BLaER1 treated with 17β-estradiol and CSF1 and Interleukin-3, amounts not matched to agents 10 nM and 100 nM (cell line): ENCODE data around the gene LYPD8.

ENCODE experiments used
- H3K27ac ChIP-seq, 11 experiments: shearing (Covaris generic); formaldehyde crosslinking; 2 replicates each; pipeline ENCODE4 v1.8.1; 2022
- H3K27me3 ChIP-seq, 11 experiments: shearing (Covaris generic); formaldehyde crosslinking; 2 replicates each; pipeline ENCODE4 v1.8.1; 2022
- H3K36me3 ChIP-seq, 11 experiments: shearing (Covaris generic); formaldehyde crosslinking; 2 replicates each; pipeline ENCODE4 v1.8.1; 2022
- H3K4me1 ChIP-seq, 10 experiments: shearing (Covaris generic); formaldehyde crosslinking; 2 replicates each; pipeline ENCODE4 v1.8.1; 2022
- H3K4me2 ChIP-seq, 11 experiments: shearing (Covaris generic); formaldehyde crosslinking; 2 replicates each; pipeline ENCODE4 v1.8.1; 2022
- H3K4me3 ChIP-seq, 10 experiments: shearing (Covaris generic); formaldehyde crosslinking; 2 replicates each; pipeline ENCODE4 v1.8.1; 2022
- H3K9ac ChIP-seq, 11 experiments: shearing (Covaris generic); formaldehyde crosslinking; 2 replicates each; pipeline ENCODE4 v1.8.1; 2022
- H3K9me3 ChIP-seq, 11 experiments: shearing (Covaris generic); formaldehyde crosslinking; replicated peaks in 1 of 11; 2 replicates each; pipeline ENCODE4 v1.8.1; 2022
- H4K20me1 ChIP-seq, 11 experiments: shearing (Covaris generic); formaldehyde crosslinking; 2 replicates each; pipeline ENCODE4 v1.8.1; 2022
- Cebpa-rat ChIP-seq, 11 experiments: shearing (Covaris generic); IDR thresholded peaks; 2 replicates each; pipeline ENCODE4 v1.8.1; 2022

LYPD8 gene

DNA sequence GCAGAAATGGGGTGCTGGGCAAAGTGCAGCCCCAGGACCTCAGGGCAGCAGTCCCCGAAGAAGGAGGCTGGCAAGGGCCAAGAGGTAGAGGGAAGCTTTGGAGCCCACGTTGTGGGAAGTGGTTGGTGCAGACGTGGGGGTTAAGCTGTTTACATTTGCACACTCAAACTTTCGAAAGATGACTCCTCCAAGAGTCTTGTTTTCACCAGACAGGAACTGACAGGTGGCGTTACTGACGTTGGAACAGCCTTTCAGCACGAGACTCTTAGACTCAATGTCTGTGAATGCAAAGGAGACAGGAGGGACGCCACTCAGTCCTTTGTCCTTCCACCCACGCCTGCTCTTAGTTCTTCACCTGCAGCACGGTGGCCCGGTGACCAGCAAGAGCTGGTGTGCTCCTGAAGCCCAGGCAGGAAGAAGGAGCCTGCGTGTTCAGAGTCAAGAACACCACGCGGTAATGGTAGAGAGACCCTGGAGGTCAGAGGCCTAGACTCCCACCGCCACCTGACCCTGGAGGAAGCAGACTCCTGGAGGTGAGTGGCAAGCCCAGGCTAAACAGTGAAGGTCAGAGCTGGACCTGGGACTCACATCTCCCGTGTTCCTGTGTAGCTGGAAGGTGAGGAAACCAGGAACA lies 15.9 kb downstream of the LYPD8 start:
- Histone ChIP-seq H3K4me3 (no peak overlapping the region), H4K20me1 (no peaks in the 10 kb centered on the region), H3K4me1 (peaks cover 0 to 11% (median 3%) of the 10 kb centered on the region in 10 experiments; a peak in 5 of 20 replicates), H3K9ac (no peak overlapping the region), H3K4me2 (peak overlapping the region in 1 of 11 experiments; percentile 3; a peak in 2 of 22 replicates), H3K36me3 (no peaks in the 10 kb centered on the region), H3K27me3 (no peaks in the 10 kb centered on the region), H3K9me3 (peaks cover 15 to 53% (median 32%) of the 10 kb centered on the region in 11 experiments; a peak in 21 of 22 replicates), H3K27ac (no peak overlapping the region)
- no peak for TF ChIP-seq Cebpa-rat (IDR thresholded peaks at IDR 0.05)

DNA sequence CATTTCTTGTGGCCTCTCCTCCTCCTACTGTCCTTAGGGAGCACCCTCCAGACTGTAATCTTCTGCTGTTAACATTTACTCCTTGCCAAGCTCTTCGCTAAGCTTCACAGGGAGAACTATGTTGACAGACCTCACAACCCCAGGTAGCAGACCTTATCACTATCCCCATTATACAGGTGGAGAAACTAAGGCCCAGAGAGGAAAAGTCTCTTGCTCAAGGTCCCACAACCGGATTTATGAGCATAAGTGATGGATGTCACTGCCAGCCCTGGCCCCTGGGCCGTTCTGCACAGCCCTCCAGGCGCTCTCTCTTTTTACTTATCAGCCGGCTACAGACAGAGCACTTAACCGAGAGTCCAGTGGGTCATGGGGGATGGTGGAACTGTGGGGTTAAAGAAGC lies 18.1 kb downstream of the LYPD8 start:
- Histone ChIP-seq H3K9me3 (peaks cover 21 to 62% (median 46%) of the 10 kb centered on the region in 11 experiments; a peak in 21 of 22 replicates), H3K4me2 (peak overlapping the region in 1 of 11 experiments; percentile 32; a peak in 1 of 22 replicates), H3K4me1 (peaks cover 0 to 11% (median 3%) of the 10 kb centered on the region in 10 experiments; a peak in 5 of 20 replicates), H3K4me3 (no peak overlapping the region), H3K9ac (no peak overlapping the region), H3K27ac (no peak overlapping the region), H3K36me3 (no peaks in the 10 kb centered on the region), H3K27me3 (no peaks in the 10 kb centered on the region), H4K20me1 (no peaks in the 10 kb centered on the region)
- TF ChIP-seq Cebpa-rat (IDR thresholded peaks at IDR 0.05) = no peak

DNA sequence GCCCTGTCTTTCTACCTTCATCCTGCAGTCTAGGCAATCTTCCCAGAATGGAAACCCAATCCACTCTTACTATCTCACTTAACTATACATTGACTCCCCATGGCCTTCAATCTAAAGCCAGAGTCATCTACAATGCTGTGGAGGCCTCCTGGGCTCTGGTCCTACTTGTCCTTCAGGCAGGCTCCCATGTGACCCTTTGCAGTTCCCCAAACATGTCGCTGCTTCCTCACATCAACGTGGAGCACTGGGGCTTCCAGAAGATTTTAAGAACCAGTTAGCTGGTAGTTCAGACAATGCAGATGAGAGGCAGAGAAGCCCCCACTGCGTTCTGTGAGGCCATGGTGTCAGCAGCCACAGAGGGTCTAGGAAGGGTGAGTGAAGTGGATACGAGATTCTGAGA lies 18.6 kb downstream of the LYPD8 start:
- no peak overlapping the region for H3K9ac ChIP-seq
- H3K4me2 ChIP-seq = peak overlapping the region in 1 of 11 experiments; percentile 32; a peak in 1 of 22 replicates
- H3K4me1 ChIP-seq = peaks cover 0 to 11% (median 4%) of the 10 kb centered on the region in 10 experiments; a peak in 7 of 20 replicates
- no peak overlapping the region for H3K4me3 ChIP-seq
- H3K27me3 ChIP-seq = no peaks in the 10 kb centered on the region
- no peaks in the 10 kb centered on the region for H4K20me1 ChIP-seq
- no peaks in the 10 kb centered on the region for H3K36me3 ChIP-seq
- TF ChIP-seq Cebpa-rat (IDR thresholded peaks at IDR 0.05) = no peak
- H3K9me3 ChIP-seq = peaks cover 21 to 61% (median 48%) of the 10 kb centered on the region in 11 experiments; a peak in 21 of 22 replicates
- H3K27ac ChIP-seq = no peak overlapping the region

DNA sequence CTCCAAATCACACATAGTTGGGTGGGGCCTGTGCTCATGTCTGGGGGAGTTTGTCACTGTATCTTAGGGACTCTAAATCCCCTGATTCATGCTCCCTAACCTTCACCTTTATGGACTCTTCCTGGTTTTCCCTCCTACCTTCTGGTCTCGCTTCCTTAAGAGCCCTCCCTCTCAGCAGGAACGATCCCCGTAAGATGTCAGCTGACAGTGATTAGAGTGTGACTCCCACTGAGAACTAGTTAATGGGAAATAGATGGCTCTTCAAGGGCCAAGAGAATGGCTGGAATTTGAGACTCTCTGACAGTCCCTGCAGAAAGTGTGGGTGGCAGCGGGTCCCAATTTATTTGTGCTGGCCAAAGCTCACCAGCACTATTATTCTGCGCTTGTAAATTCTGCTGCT lies 22.0 kb downstream of the LYPD8 start:
- no peak overlapping the region for H3K27ac ChIP-seq
- no peak for TF ChIP-seq Cebpa-rat (IDR thresholded peaks at IDR 0.05)
- H4K20me1 ChIP-seq = no peaks in the 10 kb centered on the region

DNA sequence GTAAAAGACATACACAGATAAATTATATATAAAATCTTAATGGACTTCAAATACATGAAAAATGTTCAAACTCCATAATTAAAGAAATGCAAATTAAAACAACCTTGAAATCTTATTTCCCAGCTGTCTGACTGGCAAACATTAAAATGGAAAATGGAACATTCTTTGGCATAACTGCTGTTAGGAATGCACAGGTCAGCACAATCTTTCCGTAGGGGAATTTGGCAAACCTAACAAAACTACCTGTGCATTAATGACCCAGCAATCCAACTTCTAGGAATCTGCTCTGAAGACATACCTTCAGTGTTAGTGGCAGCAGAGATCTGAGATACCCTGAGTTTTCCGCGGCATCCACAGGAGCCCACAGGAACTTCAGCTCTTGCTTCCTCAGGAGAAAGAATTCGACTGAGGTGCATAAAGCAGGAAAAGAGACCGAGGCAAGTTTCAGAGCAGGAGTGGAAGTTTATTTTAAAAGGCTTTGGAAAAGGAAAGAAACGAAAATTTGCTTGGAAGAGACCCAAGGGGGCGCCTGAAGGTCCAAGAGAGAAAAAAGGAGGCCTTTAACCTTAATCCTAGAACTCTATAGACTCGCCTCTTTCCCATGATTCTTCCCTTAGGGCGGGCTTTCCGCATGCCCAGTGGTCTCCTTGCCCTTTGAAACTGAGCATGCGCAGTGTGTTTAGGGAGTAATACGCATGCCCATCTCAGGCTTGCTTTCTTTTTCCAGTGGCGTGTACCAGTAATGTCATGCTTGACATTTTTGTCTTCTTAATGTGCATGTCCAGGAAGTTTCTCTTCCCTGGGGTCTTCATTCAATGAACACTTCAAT lies 24.8 kb downstream of the LYPD8 start:
- TF ChIP-seq Cebpa-rat (IDR thresholded peaks at IDR 0.05) = no peak
- no peak overlapping the region for H3K4me3 ChIP-seq

More for the DNA sequence above, 22.0 kb downstream of the LYPD8 start:
- no peak overlapping the region for H3K9ac ChIP-seq
- peaks cover 21 to 80% (median 62%) of the 10 kb centered on the region in 11 experiments; a peak in 21 of 22 replicates for H3K9me3 ChIP-seq
- no peaks in the 10 kb centered on the region for H3K27me3 ChIP-seq
- H3K36me3 ChIP-seq = no peaks in the 10 kb centered on the region
- peaks cover 0 to 17% (median 12%) of the 10 kb centered on the region in 10 experiments; a peak in 12 of 20 replicates for H3K4me1 ChIP-seq
- H3K4me2 ChIP-seq = no peak overlapping the region
- H3K4me3 ChIP-seq = no peak overlapping the region

DNA sequence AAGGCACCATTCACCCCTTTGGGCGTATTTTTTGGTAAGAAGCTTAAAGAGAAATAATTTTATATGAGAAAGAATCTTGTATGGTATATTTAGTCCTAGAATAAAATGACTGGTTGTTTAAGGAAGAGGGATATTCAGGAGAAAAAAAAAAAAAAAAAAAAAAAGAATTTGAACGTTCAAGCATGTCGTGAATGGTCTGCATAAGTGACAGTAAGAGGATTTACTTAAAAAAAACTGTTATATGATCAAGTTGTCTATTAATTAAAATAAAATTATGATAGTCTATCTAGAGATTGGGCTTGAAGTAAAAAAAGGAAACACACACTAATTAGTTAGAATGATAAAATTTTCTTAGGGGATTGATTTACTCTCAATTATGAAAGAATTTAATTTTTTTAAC lies 41.3 kb downstream of the LYPD8 start:
- peaks cover 0 to 31% (median 0%) of the 10 kb centered on the region in 10 experiments; a peak in 6 of 20 replicates for H3K4me1 ChIP-seq
- H3K9me3 ChIP-seq = peaks cover 49 to 91% (median 82%) of the 10 kb centered on the region in 11 experiments
- 0 out of 20 replicates have a peak overlapping the region, but pooled peaks of 1 of the 10 experiments have one; percentile 38 for H3K4me3 ChIP-seq
- peaks cover 0 to 10% (median 0%) of the 10 kb centered on the region in 11 experiments; a peak in 2 of 22 replicates for H3K36me3 ChIP-seq
- no peak overlapping the region for H3K4me2 ChIP-seq
- no peak for TF ChIP-seq Cebpa-rat (IDR thresholded peaks at IDR 0.05)
- H3K27me3 ChIP-seq = no peaks in the 10 kb centered on the region
- no peak overlapping the region for H3K27ac ChIP-seq
- H4K20me1 ChIP-seq = no peaks in the 10 kb centered on the region
- no peak overlapping the region for H3K9ac ChIP-seq

More for the DNA sequence above, 24.8 kb downstream of the LYPD8 start:
- Histone ChIP-seq H3K4me2 (peak overlapping the region in 6 of 11 experiments; percentile 6 to 52 (median 38); a peak in 9 of 22 replicates), H3K9ac (no peak overlapping the region), H3K36me3 (no peaks in the 10 kb centered on the region), H3K4me1 (peaks cover 0 to 17% (median 6%) of the 10 kb centered on the region in 10 experiments; a peak in 10 of 20 replicates), H3K9me3 (peaks cover 14 to 77% (median 59%) of the 10 kb centered on the region in 11 experiments; a peak in 21 of 22 replicates), H3K27me3 (no peaks in the 10 kb centered on the region), H3K27ac (no peak overlapping the region), H4K20me1 (no peaks in the 10 kb centered on the region)

DNA sequence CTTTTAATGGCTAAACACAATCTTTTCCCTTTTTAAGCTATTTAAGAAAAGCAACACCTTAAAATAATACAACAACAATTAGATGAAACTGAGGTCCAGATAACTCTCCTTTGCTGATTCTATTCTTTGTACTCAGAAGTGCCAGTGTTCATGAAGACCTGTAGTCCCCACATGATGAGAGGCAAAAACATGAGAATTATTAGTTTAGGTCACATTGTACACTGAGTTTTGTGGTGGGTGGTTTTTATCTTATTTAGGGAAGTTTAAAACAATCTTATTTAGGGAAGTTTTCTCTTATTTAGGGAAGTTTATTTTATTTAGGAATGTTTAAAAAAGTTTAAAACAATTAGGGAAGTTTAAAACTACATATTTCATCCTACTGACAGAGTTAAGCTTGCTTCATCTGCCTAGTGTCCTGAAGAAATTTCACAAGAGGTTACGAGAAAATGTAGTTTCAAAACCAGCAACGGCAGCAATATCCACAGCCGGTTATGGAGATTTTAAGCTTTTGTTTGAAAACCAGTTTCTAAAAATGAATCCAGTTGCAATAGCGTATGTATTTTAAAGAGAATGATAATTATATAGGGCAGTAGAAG lies 45.2 kb downstream of the LYPD8 start:
- Histone ChIP-seq H3K9ac (peak overlapping the region in 2 of 11 experiments; percentile 27 to 49; a peak in 2 of 22 replicates), H3K4me1 (peaks cover 0 to 45% (median 0%) of the 10 kb centered on the region in 10 experiments; a peak in 6 of 20 replicates), H3K36me3 (peaks cover 0 to 10% (median 0%) of the 10 kb centered on the region in 11 experiments; a peak in 2 of 22 replicates), H3K27me3 (no peaks in the 10 kb centered on the region), H3K4me2 (peak overlapping the region in 3 of 11 experiments; percentile 6 to 78 (median 58); a peak in 5 of 22 replicates), H3K9me3 (peaks cover 29 to 68% (median 51%) of the 10 kb centered on the region in 11 experiments), H3K27ac (peak overlapping the region in 2 of 11 experiments; percentile 68 to 76; a peak in 4 of 22 replicates), H3K4me3 (no peak overlapping the region), H4K20me1 (no peaks in the 10 kb centered on the region)
- TF ChIP-seq Cebpa-rat (IDR thresholded peaks at IDR 0.05) = peak in 1 of 11 experiments; percentile 61; a peak in 1 of 22 replicates

DNA sequence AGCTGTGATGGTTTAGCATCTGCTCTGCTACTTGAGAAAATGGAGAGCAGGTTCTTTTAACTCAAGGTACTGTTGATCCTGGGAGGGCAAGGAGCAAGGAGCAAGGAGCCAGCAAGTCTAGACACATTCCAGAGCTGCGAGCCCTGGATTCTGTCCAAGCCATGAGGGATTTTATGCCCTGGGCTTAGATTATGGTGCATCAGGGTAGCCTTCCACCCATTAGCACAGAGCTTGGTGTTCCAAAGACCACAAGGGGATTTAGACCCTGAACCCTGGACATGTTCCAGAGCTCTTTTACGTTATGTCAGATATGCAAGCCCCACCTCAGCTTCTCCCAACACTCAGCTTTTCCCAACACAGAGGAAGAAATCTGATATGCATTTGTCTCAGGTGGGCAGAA lies 51.0 kb downstream of the LYPD8 start:
- Histone ChIP-seq H3K4me3 (no peak overlapping the region), H3K4me2 (peak overlapping the region in 1 of 11 experiments; percentile 17; a peak in 1 of 22 replicates), H3K9me3 (peaks cover 0 to 19% (median under 1%) of the 10 kb centered on the region in 11 experiments; a peak in 7 of 22 replicates), H4K20me1 (no peaks in the 10 kb centered on the region), H3K27ac (no peak overlapping the region), H3K9ac (no peak overlapping the region), H3K27me3 (no peaks in the 10 kb centered on the region), H3K4me1 (peaks cover 0 to 34% (median 0%) of the 10 kb centered on the region in 10 experiments; a peak in 6 of 20 replicates), H3K36me3 (no peaks in the 10 kb centered on the region)
- TF ChIP-seq Cebpa-rat (IDR thresholded peaks at IDR 0.05) = no peak
